Measurements from ENCODE around the gene RPTOR.
"Not testable (repeated sequence)": the region's sequence is repeated elsewhere in the genome, so short reads cannot be mapped to it uniquely, and the experiment has no call there.

RPTOR gene

DNA sequence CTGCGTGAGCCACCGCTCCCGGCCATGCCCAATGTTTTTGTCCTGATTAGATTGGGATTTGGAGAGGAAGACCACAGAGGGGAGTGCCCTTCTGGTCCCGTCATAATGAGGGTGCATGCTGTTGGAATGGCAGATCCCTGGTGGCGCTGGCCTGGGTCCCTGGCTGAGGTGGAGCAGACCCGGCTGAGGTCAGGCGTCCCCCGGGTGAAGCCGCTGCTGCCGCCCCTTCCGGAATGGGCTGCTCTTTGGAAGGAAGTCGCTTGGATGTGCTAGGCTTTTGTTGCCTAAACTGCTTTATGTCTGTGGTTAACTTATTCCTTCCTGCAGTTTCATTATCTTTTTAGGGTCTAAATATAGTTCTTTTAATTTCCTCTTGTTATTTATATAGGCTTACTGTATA is 326.7 kb downstream of the RPTOR start:
- DNase-seq = no peak

DNA sequence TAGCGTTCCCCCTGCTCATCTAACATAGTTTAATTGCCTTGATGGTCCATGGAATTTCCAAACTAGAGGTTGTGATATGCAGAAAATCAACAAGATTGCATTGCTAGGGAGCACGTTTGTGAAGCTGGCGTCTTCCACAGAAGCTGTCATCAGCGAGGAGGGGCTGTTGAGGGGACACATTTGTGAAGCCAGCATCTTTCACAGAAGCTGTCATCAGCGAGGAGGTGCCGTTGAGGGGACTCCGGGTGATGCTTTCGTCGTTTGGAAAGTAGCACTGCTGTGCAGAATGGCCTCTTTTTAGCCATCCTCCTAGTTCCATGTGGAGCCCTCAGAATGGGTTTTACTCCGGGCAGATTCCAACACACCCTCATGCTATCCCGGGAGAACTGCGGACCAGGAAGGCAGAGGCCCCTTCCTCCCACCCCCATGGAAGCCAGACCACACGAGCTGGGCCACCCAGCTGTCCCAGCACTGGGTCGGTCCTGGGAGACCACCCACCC is 327.4 kb downstream of the RPTOR start:
- DNase-seq = no peak

DNA sequence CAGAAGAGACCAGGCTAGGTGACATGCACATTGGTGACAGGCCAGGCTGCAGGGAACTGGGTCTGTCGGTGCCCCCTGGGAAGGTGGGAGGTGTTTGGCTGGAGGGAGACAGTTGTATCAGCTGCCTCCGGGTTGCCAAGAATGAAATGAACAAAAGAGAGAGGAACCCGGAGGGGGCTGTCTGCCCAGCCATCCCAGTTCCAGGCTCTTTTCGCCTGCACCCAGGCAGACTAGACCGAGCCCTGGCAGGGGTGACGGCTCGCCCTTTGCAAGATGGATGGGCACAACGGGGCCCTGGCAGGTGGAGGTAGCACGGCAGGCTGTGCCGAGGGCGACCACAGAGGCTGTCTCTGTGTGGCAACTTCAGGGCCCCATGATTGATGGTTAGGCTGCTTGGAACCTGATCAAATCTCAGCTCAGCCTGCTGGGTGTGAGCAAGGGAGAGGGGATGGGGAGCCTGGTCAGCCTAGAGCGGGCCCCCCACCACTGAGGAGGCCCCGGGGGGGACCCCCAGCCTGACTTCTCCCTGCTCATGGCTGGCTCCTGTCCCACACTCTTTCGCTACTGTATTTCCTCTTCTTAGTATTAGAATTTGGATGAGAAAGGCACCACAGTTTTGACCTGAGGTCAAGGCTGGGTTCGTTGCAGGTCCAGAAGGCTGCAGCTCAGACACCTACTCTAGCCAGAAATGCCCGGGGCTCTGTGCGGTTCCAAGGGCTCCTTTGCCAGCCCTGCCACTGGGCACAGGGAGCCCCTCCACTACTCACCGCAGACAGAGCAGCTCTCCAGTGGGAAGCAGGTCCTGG is 328.1 kb downstream of the RPTOR start:
- DNase-seq = no peak

DNA sequence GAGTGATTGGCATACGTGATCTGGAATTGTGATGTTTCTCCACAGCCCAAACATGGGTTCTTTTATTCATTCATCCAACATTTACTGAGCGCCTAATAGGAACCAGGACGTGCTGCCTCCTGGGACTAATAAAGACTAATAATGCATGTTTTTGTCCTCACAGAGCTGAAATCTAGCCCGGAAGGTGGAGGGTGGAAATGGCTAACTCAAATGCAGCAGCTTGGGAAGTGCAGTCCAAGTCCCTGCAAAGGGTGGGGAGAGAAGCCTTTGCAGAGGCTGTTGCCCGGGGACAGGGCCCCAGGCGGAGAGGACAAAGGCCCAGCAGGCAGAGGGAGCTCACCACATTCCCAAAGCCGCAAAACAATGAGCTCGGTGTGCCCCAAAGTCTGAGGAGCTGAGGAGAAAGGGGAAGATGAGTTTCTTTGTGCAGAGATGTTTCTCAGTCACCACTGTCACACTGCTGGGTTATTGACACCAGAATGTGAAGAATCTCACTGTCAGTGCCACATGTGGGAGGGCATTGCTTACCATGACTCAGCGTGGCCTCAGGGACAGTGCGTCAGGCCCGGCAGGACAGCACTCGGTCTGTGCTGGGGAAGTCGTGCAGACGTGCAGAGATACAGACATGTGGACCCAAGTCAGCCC is 328.8 kb downstream of the RPTOR start:
- DNase-seq = no peak

DNA sequence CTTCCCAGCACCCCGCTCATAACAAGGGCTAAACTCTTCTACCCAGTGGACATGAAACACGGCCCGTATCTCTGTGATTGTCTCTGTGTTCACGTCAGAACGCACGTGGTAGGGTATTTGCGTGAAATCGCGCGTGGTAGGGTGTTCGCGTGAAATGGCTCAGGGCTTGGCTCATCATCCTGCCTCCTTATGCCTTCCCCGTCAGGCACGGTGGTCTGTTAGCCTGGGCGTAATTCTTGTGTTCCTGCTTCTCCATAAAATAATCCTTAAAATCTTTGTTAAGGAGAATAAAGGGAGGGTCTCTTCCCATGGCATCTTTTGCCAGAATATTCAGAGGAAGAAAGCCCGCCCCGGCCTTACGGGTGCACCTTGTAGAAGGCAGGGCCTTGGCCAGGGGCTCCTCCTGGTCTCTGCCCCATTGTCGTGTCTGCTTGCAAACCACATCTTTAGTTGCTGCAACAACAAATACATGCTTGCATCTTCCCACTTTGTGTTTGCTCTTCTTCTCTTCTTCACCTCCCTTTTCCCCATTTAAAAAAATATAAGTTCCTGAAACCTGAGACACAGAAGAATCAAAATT is 330.3 kb downstream of the RPTOR start:
- no peak for DNase-seq

DNA sequence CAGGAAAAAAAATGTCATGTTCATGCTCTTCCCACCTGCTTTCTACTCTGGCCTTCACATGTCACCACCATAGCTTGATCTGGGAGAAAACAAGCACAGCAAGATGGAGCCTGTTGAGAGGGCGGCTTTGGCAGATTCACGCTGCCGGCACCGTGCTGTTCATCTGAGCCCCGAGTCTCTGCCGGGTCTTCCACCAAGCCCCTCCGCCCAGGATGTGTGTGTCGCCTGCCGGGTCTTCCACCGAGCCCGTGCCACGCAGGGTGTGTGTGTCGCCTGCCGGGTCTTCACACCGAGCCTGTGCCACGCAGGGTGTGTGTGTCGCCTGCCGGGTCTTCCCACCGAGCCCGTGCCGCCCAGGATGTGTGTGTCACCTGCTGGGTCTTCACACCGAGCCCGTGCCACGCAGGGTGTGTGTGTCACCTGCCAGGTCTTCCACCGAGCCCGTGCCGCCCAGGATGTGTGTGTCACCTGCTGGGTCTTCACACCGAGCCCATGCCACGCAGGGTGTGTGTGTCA is 330.9 kb downstream of the RPTOR start:
- not testable (repeated sequence) for DNase-seq

DNA sequence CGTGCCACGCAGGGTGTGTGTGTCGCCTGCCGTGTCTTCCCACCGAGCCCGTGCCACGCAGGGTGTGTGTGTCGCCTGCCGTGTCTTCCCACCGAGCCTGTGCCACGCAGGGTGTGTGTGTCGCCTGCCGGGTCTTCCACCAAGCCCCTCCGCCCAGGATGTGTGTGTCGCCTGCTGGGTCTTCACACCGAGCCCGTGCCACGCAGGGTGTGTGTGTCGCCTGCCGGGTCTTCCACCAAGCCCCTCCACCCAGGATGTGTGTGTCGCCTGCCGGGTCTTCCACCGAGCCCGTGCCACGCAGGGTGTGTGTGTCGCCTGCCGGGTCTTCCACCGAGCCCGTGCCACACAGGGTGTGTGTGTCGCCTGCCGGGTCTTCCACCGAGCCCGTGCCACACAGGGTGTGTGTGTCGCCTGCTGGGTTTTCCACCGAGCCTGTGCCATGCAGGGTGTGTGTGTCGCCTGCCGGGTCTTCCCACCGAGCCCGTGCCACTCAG is 331.9 kb downstream of the RPTOR start:
- not testable (repeated sequence) for DNase-seq

DNA sequence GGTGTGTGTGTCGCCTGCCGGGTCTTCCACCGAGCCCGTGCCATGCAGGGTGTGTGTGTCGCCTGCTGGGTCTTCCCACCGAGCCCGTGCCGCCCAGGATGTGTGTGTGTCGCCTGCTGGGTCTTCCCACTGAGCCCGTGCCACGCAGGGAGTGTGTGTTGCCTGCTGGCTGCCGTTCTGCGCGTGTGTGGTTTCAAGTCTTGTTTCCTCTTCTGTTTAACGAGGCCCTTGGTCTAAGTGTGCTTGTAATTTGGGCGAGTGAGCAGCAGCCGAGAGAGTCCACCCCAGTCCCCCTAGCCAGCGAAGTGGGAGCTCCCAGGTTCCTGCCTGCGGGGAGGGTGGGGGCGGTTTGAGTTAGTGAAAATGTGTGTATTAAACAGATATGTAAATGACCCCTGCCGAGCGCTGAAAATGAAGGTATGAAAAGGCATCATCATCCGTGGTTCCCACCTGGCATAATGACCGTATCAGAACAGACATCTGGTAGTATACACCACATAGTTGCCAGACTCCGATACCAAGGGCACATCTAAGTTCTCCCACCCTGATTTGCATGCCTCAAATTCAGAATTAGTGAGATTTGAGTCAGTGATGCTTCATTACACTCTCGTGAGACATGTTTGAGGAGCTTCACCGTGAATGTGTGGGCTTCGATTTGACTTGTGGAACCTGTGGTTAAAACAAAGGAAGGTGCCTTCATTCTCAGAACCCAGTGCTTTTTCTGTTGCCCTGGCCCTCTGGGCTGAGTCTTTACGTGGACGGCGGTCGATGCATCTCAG is 332.5 kb downstream of the RPTOR start:
- no peak for DNase-seq

DNA sequence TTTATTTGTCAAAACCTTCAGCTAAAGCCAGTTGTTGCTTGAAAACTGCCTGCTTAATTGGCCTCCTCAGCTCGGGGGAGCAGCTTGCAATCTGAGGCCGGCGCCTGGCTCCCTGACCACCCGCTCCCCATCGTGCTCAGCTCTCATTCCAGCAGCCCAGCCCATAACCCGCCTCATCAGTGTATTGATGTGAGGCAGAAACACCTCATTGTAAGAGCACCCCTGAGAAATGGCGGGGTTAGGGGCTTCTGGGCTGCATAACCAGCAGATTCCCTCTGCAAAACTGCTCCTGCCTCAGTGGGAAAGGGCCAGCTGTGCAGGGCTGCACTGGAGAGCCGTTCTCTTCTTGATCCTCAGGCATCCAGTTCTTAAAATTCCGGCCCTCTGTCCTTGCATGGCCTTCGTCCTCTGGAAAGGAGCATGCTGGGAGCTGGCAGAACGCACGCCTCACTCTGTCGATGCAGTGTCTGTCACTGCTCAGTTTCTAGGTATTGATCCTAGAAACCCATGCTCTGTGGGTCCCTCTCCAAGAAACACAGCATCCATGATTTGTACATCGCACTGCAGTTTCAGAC is 333.2 kb downstream of the RPTOR start:
- no peak for DNase-seq

DNA sequence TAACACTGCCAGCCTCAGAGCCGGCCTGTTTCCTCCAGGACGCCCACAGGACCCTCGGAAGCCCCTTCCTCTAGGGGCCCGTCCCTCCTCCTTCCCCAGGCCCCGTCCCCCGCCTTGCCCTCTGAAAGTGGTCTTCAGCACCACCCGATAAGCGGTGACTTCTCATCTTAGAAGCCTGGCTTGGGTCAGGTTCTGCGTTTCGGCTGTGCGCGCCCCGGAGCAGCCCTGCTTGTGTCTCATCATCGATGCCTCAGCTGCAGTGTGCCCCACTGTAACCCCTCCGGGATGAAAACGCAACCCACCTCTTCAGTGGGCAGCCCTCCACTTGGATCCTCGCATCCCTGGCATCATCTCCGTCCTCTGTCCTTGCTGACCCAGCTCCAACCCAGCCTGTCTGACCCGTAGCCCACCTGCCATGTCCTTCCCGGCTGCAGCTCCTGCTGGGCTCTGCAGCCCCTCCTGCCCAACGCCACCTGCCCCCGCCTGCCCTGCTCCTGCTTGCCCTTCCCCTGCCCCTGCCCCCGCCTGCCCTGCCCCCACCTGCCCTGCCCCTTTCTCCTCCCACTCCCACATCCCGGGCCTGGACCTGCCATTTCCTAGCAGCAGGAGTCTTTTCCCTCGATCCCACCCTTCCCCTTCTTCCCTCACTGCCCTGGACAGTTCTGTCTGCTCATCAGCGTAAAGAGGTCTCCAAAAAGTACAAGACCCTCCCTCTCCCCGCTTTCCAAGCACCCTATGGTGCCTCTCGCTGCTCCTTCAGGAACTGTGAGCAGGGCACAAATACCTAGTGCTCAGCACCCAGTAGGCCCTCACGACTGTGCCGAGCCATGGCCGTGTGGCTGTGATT is 334.5 kb downstream of the RPTOR start:
- no peak for DNase-seq

DNA sequence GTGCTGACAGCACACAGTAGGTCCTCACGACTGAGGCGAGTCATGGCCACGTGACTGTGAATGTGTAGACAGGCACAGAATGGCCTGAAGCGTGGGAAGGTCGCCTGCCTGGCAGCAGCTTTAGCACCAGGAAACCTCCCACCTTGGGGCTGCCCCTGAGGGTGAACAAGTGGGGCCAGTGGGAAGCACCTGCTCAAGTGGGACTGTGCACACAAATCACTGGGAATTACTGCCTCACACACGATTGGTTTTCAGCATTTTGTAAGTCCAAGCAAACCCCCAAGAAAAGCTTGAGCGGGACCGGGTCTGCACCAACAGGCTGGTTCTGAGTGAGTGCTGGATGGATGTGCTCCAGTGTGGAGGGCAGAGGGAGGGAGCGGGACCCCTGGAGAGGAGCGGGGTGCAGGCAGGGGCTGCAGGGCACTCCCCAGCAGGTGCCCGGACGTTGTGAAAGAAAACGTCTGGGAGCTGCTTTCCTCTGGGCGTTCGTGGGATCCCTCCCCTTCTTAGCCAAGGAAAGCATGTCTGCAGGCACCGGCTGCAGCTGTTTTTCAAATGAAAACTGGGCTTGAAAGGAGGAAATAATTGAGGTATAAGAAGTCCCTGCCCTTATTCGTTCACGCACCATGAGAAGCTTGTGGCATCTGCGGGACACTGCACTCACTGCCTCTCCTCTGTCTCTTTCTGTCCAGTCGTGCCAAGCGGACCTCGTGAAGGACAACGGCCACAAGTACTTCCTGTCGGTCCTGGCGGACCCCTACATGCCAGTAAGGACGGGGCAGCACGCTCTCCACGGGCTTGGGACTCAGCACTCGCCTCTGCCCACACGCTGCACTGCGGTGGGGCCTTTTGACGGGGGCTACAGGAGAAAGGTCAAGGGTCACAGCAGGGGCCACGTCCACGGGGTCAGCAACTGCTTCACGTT is 335.3 kb downstream of the RPTOR start:
- no peak for DNase-seq

DNA sequence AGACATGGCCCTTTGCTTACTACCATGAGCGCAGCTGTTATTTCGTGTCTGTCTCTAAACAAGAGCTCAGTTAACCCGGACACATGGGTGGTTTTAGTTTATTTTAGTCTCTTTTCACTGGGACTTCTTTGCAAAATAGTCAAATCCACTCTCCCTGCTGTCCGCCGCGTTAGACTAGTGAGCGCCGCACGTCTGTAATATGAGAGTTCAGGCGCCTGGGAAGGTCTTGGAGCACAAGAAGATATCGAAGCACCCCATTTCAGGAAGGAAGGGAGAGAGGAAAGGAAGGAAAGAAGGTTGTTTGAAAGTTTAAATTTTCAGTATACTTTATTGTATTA is 336.0 kb downstream of the RPTOR start:
- no peak for DNase-seq

DNA sequence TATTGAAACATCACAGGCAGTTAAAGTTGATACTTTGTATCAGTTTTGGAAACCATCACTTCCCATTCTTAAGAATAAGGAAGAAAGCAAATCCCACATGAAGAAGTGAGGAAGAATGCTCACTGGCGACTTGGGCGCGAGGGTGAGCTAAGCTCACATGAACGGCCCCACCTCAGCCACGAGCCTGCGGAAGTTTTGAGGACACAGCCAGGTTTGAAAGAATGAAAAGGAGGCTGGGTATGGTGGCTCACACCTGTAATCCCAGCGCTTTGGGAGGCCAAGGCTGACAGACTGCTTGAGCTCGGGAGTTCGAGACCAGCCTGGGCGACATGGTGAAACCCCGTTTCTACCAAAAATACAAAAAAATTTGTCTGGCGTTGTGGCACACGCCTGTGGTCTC is 336.7 kb downstream of the RPTOR start:
- no peak for DNase-seq

DNA sequence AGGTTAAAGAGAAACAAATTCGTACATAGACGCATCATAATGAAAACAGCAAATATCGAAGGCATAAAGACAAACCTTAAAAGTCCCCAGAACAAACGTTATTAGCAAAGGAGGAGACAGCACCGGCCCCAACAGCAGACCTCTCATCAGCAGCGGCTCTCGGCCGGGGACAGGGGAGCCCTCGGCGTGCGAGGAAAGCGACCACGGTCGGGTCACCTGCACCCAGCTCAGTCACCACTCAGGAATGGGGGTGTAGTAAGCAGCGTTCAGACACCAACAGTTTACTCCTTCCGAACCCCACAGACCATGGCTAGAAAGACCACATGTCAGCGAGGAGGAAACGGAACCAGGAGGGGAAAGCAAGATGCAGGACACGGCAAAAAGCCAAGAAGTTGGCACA is 337.7 kb downstream of the RPTOR start:
- no peak for DNase-seq

DNA sequence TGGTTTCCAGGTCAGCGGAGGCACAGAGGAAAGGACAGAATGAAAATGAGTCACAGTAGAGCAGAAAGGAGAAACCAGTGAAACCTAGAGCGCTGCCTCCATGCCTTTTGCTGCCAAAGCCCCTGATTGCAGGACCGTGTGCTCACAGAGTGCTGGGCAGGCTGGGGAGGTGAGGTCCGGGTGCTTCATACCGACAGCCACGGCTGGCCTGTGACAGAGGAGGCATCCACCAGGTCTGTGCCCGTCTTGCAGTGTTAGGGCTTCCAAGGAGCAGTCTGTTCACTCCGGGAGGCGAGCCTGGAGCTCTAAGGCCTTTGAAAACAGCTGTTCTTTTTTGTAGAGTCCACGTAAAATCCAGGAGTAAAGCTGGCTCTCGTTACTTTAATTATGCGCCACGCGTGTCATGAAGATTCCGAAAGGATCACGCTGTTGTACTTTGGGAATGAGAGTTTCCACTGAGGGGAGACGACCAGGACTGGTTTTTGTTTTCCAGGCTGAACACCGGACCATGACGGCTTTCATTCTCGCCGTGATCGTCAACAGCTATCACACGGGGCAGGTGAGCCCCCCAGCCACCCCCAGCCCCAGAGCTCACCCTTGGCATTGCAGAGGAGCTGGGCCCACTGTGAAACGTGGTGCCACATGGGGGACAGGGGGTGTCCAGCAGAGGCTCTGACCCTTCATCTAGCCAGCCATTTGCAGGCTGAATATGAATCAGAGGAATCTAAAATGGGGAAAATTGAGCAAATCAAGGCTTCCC is 338.5 kb downstream of the RPTOR start:
- no peak for DNase-seq

DNA sequence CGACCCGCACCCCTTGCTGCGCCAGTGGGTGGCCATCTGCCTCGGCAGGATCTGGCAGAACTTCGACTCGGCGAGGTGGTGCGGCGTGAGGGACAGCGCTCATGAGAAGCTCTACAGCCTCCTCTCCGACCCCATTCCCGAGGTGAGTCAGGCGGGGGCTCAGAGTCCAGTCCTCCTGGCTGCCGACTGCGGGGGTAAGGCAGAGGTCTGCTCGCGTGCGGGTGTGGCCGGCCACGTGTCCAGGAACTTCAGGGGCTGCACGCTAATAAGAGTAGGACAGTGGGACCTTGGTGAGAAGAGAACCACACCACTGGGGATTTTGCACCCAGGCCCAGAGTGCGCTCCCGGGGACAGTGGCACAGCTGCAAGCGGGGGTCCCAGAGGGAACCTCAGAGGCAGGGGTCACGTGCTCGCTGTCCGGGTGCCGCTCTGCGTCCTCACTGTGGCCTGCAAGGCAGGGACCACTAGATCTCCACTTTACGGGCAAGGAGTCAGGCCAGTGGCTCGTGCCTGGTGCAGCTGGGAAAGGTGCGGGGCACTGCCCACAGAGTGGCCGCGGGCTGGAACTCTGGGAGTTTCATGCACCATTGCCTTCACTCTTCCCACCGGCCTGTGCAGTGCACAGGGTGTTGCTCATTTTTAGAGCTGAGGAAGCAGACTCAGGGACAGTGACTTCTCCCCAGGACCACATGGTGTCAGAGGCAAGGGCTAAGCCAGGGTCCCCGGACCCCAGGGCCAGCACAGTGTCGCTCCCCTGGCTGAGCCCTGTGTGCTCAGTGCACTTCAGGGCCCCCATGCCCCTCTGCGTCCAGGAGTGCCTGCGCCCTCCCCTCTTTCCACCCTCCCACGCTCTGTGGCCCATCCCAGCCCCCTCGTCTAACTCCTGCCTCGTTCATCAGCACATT is 339.4 kb downstream of the RPTOR start:
- no peak for DNase-seq

DNA sequence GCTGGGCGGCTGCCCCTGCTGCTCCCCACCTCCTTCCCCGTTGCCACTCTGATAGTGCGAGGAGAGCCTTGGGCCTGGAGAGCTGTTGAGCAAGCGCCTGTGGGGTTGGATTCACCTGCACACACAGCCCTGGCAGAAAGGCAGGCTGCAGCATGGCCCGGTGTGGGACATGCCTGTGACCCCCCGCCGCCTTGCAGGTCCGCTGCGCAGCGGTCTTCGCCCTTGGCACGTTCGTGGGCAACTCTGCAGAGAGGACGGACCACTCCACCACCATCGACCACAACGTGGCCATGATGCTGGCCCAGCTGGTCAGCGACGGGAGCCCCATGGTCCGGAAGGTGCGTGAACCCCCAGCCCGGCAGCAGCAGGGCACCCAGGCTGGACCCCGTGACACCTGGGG is 340.2 kb downstream of the RPTOR start:
- no peak for DNase-seq

DNA sequence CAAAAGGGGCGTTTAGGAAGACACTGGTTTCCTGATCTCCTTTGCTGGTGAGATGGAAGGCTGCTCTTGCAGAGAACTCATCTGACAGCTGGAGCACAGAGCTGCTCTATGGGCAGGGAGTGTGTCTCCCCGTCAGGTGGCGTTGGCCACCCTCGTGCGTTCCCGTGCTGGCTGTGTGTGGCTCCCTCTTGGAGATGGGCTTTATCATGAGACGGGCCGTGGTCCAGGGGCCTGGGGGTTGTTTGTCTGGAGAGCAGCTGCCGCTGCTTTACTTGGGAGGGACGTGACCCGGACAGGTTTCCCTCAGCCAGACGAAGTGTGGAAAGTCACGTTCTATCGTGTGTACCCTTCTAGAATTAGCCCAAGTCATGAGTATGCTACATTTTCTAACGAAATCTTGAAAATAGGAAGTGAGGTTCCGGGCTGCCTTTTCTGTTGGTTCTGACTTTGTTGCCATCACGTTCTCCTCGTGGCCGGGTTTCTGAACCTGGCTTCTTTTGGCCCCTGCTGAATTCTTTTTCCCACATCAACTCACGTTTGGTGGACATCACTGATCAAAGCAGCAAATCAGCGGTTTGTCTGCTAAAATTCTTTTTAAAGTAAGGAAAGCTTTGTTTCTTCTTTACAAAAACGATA is 341.4 kb downstream of the RPTOR start:
- DNase-seq = no peak
